Ovary (tissue), 9 donors: ENCODE data around the gene HNF1B. TPM values are rescaled to one million over a fixed set of nuclear protein-coding genes. Genes with fewer than 3 reads are reported as not detected.

Experiments used
- DNase-seq, 5 donors: peaks; one replicate each; pipeline ENCODE4 v3.0.0-alpha.2; 2019 to 2020
- H3K27ac ChIP-seq, 2 donors: fragments of 200-600 bp; one replicate each; pipeline versions ENCODE4 v1.5.1 to v1.8.0; 2019 to 2022
- H3K27me3 ChIP-seq: fragments of 200-600 bp; one replicate; pipeline ENCODE4 v1.8.0; 2022
- H3K36me3 ChIP-seq: fragments of 200-600 bp; sonication (generic); one replicate; pipeline ENCODE4 v1.5.1; 2019
- H3K4me1 ChIP-seq: one replicate; pipeline ENCODE4 v1.8.1; 2013; ENCODE audit warnings: mild to moderate bottlenecking, moderate library complexity; ENCODE audit not compliant: insufficient read depth
- H3K4me3 ChIP-seq: fragments of 200-600 bp; sonication (generic); one replicate; pipeline ENCODE4 v1.5.1; 2017
- H3K9me3 ChIP-seq, 2 donors: fragments of 200-600 bp in 1 of 2; sonication (generic) in 1 of 2; one replicate each; pipeline versions ENCODE4 v1.5.1 to v1.8.1; 2013 to 2019; ENCODE audit warnings: mild to moderate bottlenecking in 1 of 2, moderate library complexity in 1 of 2
- CTCF ChIP-seq, 3 donors: fragments of 450-650 bp in 2 of 3; fragments of 200-600 bp in 1 of 3; IDR thresholded peaks; one replicate each; pipeline versions ENCODE4 v1.5.1 to v1.8.0; 2016 to 2022; ENCODE audit warnings: antibody characterized with exemption in 3 of 3, mild to moderate bottlenecking in 1 of 3
- EP300 ChIP-seq: sonication (generic); formaldehyde crosslinking; IDR thresholded peaks from one replicate; pipeline ENCODE4 v1.6.1; 2017; ENCODE audit warnings: antibody characterized with exemption
- POLR2A ChIP-seq: fragments of 450-650 bp; IDR thresholded peaks from one replicate; pipeline ENCODE4 v1.6.1; 2017; ENCODE audit warnings: antibody characterized with exemption, mild to moderate bottlenecking, moderate library complexity
- WGBS, 3 donors: extraction: QIAGEN DNeasy Blood & Tissue Kit in 1 of 3; methylation state at CpG; one replicate each; pipeline versions ENCODE4 v1.1.5 to v1.1.7; 2013 to 2017; 5-methylcytosine and 5-hydroxymethylcytosine counted together
- intact Hi-C, 4 donors: fragments of 100-400 bp; cut with DNase I; formaldehyde crosslinking; loops; one replicate each; pipeline versions ENCODE4 v1.11.0 to v1.15.1; 2022 to 2023
- polyA plus RNA-seq, 2 donors: library from polyadenylated mRNA; stranded (reverse); fragments of 200-250 nt in 1 of 2; fragments of 350-450 nt in 1 of 2; fragmentation: Illumina TruSeq in 1 of 2; extraction: RNeasy Lipid Tissue Mini Kit (QIAGEN cat#74804) in 1 of 2; gene quantifications; one replicate each; pipeline ENCODE4 v1.2.3, GENCODE V29; 2013 to 2014
- total RNA-seq, 7 donors: library from RNA; depleted of rRNA in 2 of 7; stranded (reverse); fragments of >200 nt in 2 of 7; fragmentation: NEBNext Ultra II Directional in 3 of 7; extraction: Animal tissue kit (Norgen Biotek cat#: 25700) in 3 of 7; gene quantifications; one replicate each; pipeline versions ENCODE4 v1.1.0 to v1.2.4, GENCODE V29; 2016 to 2023
- donor health status: DM: no; HTN: no; CAD: no; lungs with moderate emphysema.
- donor health status: DM: no; HTN: no; CAD: no.
- donor health status: Bipolar disorder and iron deficiency.
- donor health status: DM: yes; HTN: yes; CAD: no.
- donor health status: DM: no; HTN: no; CAD: no.
- donor health status: DM: yes; HTN: yes; CAD: no.

HNF1B gene
- total and polyA plus RNA-seq, 9 donors = 0.05 to 9.5 (median 0.75) TPM; not detected in 3

GRCh38 chr17:37643869-37644268, 101.0 kb downstream of the HNF1B start:
- TF ChIP-seq POLR2A (no peak), CTCF (IDR thresholded peaks at IDR 0.05) (no peak), EP300 (no peak)
- Histone ChIP-seq H3K27me3 (no peaks in the 10 kb centered on the region), H3K36me3 (no peaks in the 10 kb centered on the region), H3K27ac (peak overlapping the region in 1 of 2 donors; percentile 82), H3K4me1 (no peaks in the 10 kb centered on the region), H3K4me3 (peak overlapping the region; percentile 81), H3K9me3 (no peaks in the 10 kb centered on the region)
- intact Hi-C loops = no loop called here
- no peak for DNase-seq
- WGBS, 3 donors = 1 to 3% (median 2%) methylated on average over 3 of the region's 3 CpGs

GRCh38 chr17:37643118-37643766, 101.6 kb downstream of the HNF1B start, which contains the start of gene DDX52:
Gene DDX52 (minus strand): TSS chr17:37643446. CDS start chr17:37643420, 26 bp downstream.
- DNase-seq = peak; percentile 88 to 94 (median 91)
- Histone ChIP-seq H3K4me1 (no peaks in the 10 kb centered on the region), H3K4me3 (peak within 1 kb of the TSS; percentile 81), H3K36me3 (no peaks in the 10 kb centered on the region), H3K9me3 (no peaks in the 10 kb centered on the region), H3K27me3 (no peaks in the 10 kb centered on the region), H3K27ac (peak within 1 kb of the TSS; percentile 47 to 82)
- 0 to 1% (median 1%) methylated on average over 43 of the region's 43 CpGs for WGBS, 3 donors
- TF ChIP-seq CTCF (IDR thresholded peaks at IDR 0.05) (peak in 1 of 3 donors; percentile 17), POLR2A (peak; percentile 41), EP300 (no peak)
- intact Hi-C loops = no loop called here

- WGBS, 3 donors = 0 to 2% (median 1%) methylated on average over 7 of the region's 7 CpGs
- intact Hi-C loops = no loop called here
- no peak for TF ChIP-seq POLR2A
- TF ChIP-seq EP300 = no peak
- TF ChIP-seq CTCF (IDR thresholded peaks at IDR 0.05) = no peak
- Histone ChIP-seq H3K4me1 (no peaks in the 10 kb centered on the region), H3K4me3 (peak overlapping the region; percentile 81), H3K36me3 (no peaks in the 10 kb centered on the region), H3K27me3 (no peaks in the 10 kb centered on the region), H3K27ac (peak overlapping the region; percentile 47 to 82), H3K9me3 (no peaks in the 10 kb centered on the region)
- DNase-seq = no peak
Observed at GRCh38 chr17:37642681-37643080, 102.2 kb downstream of the HNF1B start.

GRCh38 chr17:37640015-37640414, 104.8 kb downstream of the HNF1B start:
- TF ChIP-seq EP300 (no peak), POLR2A (no peak), CTCF (IDR thresholded peaks at IDR 0.05) (no peak)
- H3K27ac ChIP-seq = no peak overlapping the region
- intact Hi-C loops = no loop called here
- H3K27me3 ChIP-seq = no peaks in the 10 kb centered on the region
- H3K4me1 ChIP-seq = no peaks in the 10 kb centered on the region
- no peak for DNase-seq
- no peaks in the 10 kb centered on the region for H3K36me3 ChIP-seq
- H3K4me3 ChIP-seq = no peak overlapping the region
- H3K9me3 ChIP-seq = no peaks in the 10 kb centered on the region
